OCI-LY1 (cell line): Measurements from ENCODE around the gene DENND5A.

Source experiments
- EZH2 ChIP-seq: fragments of 200-600 bp; sonication (generic), shearing (Covaris generic); IDR thresholded peaks from 2 replicates; pipeline ENCODE4 v1.8.0; 2017; ENCODE audit warnings: borderline replicate concordance, mixed run types, mild to moderate bottlenecking, antibody characterized with exemption, low read length, moderate library complexity, mixed read lengths
- TF ChIP-seq, protein P1 (sequence below): fragments of 200-600 bp; sonication (generic), shearing (Covaris generic); IDR thresholded peaks from 2 replicates; pipeline ENCODE4 v1.5.1; 2017; ENCODE audit warnings: mild to moderate bottlenecking, antibody characterized with exemption, low read length, moderate library complexity, mixed read lengths

DNA sequence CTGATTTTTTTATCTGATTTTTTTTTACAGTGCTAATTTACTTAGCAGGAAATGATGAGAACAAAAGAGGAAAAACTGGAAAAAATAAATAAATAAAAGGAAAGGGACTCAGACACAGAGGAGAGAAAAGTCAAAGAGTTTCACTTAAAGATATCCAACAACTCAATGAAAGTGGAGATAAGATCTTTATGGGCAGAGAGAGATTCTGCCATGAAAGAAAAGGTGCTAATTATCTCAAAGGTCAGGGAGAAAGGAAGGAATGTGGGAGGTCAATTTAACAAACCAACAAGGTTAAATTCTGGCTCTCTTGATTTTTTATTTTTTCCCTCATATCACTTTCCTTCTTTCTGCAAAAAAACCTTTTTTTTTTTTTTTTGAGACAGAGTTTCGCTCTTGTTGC, 86.0 kb downstream of the DENND5A start:
- no peak for TF ChIP-seq EZH2
- TF ChIP-seq, protein P1, sequence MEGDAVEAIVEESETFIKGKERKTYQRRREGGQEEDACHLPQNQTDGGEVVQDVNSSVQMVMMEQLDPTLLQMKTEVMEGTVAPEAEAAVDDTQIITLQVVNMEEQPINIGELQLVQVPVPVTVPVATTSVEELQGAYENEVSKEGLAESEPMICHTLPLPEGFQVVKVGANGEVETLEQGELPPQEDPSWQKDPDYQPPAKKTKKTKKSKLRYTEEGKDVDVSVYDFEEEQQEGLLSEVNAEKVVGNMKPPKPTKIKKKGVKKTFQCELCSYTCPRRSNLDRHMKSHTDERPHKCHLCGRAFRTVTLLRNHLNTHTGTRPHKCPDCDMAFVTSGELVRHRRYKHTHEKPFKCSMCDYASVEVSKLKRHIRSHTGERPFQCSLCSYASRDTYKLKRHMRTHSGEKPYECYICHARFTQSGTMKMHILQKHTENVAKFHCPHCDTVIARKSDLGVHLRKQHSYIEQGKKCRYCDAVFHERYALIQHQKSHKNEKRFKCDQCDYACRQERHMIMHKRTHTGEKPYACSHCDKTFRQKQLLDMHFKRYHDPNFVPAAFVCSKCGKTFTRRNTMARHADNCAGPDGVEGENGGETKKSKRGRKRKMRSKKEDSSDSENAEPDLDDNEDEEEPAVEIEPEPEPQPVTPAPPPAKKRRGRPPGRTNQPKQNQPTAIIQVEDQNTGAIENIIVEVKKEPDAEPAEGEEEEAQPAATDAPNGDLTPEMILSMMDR, result no peak
